Activated naive CD4-positive, alpha-beta T cell (primary cell): ENCODE results near the gene REV3L.
"Not testable (repeated sequence)": the region's sequence is repeated elsewhere in the genome, so short reads cannot be mapped to it uniquely, and the experiment has no call there.

Experiments used
- DNase-seq, 4 experiments: peaks; one replicate each; lab custom pipeline; 2025; lab: John Stamatoyannopoulos, UW

Gene REV3L, protein sequence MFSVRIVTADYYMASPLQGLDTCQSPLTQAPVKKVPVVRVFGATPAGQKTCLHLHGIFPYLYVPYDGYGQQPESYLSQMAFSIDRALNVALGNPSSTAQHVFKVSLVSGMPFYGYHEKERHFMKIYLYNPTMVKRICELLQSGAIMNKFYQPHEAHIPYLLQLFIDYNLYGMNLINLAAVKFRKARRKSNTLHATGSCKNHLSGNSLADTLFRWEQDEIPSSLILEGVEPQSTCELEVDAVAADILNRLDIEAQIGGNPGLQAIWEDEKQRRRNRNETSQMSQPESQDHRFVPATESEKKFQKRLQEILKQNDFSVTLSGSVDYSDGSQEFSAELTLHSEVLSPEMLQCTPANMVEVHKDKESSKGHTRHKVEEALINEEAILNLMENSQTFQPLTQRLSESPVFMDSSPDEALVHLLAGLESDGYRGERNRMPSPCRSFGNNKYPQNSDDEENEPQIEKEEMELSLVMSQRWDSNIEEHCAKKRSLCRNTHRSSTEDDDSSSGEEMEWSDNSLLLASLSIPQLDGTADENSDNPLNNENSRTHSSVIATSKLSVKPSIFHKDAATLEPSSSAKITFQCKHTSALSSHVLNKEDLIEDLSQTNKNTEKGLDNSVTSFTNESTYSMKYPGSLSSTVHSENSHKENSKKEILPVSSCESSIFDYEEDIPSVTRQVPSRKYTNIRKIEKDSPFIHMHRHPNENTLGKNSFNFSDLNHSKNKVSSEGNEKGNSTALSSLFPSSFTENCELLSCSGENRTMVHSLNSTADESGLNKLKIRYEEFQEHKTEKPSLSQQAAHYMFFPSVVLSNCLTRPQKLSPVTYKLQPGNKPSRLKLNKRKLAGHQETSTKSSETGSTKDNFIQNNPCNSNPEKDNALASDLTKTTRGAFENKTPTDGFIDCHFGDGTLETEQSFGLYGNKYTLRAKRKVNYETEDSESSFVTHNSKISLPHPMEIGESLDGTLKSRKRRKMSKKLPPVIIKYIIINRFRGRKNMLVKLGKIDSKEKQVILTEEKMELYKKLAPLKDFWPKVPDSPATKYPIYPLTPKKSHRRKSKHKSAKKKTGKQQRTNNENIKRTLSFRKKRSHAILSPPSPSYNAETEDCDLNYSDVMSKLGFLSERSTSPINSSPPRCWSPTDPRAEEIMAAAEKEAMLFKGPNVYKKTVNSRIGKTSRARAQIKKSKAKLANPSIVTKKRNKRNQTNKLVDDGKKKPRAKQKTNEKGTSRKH (N-terminal part only)

DNA sequence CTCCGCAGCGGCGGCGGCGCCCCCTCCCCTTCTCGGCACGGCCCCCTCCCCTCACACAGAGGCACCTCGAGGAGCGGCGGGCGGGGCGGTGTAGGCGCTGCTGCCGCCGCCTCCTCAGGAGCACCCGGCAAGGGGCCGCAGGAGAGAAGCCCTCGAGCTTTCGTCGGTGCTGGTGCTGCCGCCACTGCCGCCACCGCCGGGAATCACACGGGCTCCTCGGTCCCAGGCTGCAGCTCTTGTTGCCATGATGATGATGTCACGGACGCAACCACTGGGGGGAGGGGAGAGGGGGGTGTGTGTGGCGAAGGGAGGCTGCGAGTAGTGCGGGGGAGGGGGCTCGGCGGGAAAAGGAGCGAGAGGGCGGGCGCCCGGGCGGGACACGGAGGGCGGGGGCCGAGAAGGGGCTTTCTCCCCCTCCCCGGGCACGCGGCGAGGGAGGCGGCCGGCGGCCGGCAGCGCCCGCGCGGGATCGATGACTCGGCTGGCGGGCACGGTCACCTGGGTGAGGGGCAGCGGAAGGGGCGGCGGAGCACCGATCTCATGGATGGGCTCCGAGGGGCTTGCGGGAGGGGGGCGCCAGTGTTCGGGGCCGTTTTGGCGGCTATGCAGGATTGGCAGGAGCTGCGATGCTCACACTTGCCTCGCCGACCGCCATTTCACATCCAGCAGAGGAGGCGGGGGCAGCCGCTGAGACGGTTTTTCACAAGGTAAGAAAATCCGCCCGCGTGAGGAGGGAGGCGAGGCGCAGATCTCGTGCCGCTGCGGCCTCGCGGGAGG, at the start of gene REV3L:
Gene REV3L (minus strand): TSS at position 260 of the 777 bp plus-strand sequence. CDS start 330 bp downstream, outside the sequence.
- DNase-seq = peak; percentile 80 to 84 (median 81)

DNA sequence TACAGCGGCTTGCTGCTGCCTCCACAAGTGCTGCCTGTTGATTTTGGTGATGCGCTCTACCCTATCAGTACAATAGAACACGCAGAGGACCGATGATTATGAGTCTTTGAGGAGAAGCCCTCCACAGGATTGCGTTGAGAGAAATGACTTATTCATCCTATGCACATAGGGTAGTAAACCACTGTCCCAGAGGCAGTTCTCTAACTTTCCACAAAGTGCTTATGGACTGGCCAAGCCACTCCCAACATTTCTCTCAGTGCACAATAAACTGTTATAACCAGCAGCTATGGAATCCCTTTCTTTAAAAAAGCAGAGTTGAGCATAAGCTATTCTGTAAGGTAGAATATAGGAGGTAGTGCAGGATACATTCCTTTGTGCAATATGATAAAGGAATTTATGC, 48.2 kb upstream of the REV3L start:
- no peak for DNase-seq

DNA sequence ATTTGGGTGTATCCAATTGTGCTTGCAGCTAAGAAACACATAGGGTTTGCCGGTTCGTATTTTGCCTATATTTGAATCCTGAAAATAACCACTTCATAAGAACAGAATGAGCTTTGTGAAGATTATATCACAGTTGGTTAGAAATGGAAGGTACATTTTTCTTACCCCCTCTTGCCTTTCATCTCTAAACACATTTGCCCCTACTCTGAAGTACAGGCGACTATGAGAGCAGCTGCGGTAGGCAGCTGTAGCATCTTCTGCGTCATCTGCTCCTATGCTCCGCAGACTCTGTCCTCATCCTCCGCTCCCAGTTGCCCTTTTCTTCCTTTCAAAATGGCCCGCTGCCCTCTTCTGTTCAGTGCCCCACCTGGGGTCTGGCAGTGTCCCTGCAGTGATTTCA, 47.6 kb upstream of the REV3L start:
- no peak for DNase-seq

DNA sequence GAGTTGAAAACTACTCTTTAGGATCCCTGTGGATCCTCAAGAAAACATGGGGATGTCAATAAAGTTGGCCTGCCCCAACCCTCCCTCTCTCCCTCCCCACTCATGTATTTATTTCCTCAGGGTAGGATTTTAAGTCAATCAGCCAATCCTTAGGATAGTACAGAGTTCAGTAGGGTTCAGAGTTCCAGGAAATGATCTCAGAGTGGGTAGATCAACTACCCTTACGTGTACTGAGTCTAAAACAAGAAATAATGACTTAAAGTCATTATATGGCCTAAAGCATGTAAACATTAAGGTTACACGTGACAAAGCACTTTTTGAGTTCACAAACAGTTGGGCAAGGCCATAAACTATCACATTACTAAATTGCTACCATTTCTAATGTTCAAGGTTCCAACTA, 47.2 kb upstream of the REV3L start:
- DNase-seq = no peak

DNA sequence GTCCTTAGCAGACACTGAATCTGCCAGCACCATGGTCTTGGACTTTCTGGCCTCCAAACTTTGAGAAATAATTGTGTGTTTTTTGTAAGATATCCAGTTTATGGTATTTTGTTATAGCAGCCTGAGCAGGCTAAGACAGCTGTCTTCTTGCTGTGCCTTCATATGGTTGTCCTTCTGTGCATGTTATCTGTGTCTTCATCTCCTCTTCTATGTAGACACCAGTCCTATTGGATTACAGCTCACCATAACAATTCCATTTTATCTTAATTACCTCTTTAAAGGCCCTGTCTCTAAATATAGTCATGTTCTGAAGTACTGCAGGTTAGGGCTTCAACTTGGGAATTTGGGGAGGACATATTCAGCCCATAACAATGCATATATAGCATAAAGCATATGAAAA, 44.3 kb upstream of the REV3L start:
- no peak for DNase-seq

DNA sequence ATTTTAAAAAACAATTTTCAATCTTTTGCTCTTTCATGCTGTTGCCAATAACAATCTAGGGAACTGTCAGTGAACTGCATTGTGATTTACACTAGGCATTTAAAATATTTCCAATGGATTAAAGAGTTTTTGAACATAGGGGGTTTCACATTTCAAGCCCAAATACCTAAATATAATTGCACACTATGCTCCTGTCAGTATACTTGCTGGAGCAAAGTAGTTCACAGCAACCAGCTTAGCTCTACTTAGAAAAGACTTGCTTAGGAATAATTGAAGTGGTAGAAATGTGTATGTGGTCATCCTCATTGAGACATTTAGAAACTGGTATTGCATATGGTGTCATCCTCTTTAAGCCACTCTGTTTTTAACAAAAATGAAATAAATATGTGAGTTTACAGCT, 41.7 kb upstream of the REV3L start:
- no peak for DNase-seq

DNA sequence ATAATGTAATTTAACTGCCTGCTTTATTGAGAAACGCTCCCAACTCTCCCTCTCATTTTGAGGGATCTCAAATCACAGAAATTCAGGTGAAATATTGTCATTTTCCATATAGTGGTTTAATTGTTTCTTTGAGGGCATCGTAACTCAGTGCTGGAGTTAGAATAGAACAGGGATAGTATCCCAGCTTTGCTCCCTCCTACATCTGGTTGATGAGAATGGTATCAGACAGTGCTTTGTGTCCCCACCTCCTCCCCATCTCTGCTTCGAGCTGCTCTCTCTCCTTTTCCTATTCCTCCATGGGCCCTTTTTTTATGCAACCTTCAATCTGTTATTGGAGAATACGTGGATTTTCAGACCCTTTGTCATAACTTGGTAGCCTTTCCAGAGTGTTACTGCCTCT, 41.2 kb upstream of the REV3L start:
- DNase-seq = no peak

DNA sequence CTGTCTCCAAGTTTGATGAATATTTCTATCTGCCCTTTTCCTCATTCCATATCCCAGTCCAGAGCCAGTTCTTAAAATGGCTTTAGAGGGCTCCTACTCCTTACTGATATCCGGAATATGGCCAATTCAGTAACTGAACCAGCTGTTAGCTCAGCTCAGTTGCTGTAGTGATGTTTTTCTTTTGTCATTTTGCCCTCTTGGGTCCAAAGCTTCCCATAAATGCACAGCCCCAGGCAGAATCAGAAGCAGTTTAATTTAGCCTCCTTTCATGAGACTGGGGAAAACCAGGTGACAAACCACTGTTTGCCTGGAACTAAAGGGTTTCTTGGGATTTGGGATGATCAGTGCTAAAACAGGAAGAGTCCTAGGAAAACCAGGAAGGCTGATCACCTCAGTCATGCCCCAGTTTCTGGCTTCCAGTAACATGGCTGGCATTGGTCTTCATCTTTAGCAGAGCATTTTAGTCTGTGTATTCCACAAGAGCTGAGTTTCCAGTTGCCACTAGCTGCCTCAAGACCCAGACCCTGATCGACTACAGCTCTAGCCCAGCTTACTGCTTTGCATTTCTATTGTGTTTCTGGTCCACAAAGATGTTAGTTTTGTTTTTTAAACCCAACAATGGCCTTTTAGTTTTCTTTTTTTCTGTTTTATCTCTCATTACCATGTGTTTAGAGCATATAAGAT, 40.6 kb upstream of the REV3L start:
- no peak for DNase-seq

DNA sequence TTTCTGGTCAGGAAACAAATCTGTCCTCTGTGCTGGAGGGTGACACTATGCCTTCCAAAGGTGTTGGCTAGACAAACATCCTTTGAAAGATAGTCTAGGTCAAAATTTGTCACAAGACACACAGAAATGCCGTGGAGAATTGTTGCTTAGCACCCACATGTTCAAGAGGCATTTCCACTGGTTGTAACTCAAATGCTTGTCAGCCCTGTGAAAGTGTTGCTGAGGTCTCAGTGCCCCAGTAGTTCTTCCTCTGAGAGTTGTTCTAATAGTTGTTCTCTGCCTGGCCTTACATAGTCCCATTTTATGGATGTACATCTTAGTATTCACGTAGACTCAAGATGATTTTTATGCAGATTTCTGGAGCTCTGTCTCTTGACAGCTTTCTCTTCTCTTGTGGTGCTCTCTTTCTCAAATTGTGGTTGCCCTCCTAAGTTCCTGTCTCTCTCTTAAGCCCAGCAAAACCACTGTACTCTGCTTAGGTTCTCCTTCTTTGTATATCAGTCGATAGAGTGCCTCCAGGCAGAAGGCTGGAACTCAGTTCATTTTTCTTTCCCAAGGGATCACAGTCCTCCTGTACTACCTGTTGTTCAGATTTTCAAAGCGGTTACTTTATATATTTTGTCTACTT, 39.5 kb upstream of the REV3L start:
- DNase-seq = no peak

DNA sequence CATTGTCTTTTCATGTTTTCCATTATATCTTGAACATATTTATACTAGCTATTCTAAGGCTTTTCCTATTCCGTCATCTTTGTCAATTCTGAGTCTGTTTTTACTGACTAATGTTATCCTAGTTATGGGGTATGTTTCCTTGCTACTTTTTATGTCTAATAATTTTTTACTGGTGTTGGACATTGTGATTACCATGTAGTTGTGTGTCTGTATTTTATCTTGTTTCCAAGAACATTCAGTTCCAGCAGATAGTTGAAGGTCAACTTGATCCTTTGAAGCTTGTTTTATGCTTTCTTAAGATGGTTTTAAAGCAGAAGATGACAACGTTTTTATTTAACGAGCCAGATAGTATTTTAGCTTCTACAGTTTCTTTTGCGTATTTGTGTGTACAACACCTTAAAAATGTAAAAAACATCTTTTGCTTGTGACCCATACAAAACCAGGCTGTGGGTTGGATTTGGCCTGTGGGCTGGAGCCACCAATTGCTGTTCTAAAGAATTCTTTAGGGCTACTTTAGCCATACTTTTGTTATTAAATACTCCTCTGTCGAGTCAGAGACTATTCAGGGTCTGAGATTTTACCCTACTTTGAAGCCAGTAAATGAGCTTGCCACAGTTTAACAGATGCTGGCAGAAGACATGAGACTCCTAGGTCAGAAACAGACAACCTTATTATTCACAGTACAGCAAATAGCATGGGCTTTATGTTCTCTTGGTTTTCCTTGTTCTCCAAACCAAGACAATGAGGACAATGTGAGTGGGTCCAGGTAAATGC, 38.7 kb upstream of the REV3L start:
- DNase-seq = no peak

DNA sequence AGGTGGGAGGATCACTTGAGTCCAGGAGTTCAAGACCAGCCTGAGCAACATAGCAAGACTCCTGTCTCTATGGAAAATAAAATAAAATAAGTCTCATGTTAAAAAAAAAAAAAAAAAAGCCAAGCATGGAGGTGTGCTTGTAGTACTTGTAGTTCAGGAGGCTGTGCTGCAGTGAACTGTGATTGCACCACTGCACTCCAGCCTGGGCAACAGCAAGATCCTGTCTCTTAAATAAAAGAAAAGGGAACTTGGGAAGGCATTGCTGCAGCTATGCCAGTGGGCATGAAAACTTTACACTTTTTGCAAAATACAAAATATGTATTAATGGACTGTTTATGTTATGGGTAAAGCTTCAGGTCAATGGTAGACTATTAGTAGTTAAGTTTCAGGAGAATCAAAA, 37.5 kb upstream of the REV3L start:
- no peak for DNase-seq

DNA sequence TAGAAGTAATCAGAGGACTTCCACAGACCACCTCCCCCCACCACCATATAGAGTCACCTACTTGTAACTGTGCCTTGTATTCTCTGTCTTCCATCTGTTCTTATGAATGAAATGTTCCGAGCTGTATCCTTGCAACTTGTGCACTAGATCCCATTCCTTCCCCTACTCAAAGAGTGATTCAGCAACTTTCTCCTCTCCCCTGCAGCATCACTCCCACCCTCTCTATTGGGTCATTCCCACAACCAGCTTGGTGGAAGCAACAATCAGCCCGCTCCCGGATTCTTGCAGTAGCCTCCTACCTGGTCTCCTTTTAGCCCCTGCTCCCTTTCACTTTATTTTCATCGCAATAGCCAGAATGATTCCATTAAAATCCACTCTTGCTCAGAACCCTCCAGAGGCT, 34.9 kb upstream of the REV3L start:
- no peak for DNase-seq

DNA sequence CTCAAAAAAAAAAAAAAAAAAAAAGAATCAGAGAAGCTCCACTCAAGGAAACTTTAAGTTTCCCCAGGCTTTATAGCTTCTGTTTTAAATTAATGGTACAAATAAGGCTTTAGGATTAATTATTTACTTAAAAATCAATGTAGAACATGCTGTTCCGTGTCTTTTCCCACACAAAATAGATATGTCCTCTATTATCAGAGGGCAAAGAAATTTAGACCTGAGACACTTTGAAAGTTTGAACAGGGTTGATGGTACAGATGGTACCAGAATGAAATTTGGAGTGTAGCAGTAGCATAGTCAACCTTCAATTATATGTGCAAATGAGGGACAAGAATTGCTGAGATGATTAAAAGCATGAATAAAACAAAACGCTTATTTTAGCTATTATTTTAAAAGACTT, 32.2 kb upstream of the REV3L start:
- DNase-seq = no peak

DNA sequence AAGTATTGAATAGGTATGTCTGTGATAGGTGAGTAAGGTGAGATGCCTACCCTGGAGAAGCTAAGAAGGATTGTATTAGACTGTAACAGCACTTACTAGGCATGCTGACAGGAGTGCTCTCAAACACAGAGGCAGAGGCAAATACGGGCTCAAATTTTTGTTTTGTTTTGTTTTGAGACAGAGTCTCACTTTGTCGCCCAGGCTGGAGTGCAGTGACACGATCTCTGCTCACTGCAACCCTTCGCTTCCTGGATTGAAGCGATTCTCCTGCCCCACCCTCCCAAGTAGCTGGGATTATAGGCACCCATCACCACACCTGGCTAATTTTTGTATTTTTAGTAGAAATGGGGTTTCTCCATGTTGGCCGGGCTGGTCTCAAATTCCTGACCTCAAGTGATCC, 31.5 kb upstream of the REV3L start:
- not testable (repeated sequence) for DNase-seq

DNA sequence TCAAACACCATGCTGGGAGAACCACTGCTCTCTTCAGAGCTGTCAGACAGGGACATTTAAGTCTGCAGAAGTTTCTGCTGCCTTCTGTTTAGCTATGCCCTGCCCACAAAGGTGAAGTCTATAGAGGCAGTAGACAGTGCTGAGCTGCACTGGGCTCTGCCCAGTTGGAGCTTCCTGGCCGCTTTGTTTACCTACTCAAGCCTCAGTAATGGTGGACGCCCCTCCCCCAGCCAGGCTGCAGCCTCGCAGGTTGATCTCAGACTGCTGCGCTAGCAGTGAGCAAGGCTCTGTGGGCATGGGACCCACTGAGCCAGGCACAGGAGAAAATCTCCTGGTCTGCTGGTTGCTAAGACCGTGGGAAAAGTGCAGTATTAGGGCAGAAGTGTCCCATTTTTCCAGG, 24.2 kb upstream of the REV3L start:
- DNase-seq = not testable (repeated sequence)

DNA sequence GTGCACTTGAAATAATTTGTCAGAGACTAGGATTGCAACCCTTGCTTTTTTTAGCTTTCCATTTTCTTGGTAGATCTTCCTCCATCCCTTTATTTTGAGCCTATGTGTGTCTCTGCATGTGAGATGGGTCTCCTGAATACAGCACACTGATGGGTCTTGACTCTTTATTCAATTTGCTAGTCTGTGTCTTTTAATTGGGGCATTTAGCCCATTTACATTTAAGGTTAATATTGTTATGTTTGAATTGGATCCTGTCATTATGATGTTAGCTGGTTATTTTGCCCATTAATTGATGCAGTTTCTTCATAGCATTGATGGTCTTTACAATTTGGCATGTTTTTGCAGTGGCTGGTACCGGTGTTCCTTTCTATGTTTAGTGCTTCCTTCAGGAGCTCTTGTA, 22.5 kb upstream of the REV3L start:
- not testable (repeated sequence) for DNase-seq

DNA sequence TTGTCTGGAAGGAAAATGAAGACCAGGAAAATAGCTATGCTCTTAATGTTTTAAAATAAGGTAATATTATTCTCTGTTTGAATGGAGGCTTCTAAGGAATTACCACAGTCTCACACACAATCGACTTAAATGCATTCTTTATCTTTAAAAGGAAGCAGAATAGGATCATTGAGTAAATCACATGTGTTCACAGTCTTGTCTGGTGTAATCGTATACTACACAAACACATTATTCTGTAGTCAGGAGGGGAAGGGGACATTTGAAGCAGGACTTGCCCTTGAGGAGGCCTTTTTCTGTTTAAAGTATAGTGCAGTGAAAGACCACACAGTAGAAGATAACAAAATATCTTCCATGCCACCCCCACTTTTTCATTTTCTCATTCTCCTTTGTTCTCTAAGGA, 20.6 kb upstream of the REV3L start:
- DNase-seq = no peak

DNA sequence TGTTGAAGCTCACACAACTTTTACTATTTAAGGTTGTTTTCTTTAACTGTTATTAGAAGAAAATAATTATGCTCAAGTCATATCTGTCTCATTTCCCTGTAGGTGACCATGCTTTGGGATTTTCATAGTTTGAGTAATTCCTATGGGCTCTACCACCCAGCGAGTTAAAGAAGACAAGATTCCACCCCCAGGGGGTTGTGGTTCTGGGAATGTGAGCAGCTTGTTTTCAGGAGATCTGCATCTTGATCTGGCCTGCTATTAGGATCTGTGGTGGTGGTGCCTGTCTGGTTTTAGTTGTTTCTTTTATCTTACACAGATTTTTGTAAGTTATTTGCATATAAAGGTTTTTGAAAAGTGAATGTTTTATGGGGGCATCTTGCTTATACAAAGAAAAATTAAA, 20.2 kb upstream of the REV3L start:
- DNase-seq = no peak

DNA sequence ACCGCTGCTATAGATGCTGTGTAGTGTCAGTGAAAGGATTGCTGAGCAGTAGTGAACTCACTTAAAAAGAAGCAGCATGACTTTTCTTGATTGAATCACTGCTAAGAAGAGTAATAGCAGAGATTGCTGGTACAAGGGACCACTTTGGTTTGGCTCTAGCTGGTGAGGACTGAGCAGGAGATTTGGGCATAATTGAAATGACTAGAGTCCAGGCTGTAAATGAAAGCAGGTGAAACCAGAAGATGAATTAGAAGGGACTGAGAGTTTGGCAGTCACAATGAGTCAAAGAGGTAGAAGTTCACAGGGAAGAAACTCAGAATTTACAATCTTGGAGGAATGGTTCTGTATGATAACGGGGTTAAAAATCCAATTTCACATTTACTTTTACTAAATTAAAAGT, 19.1 kb upstream of the REV3L start:
- no peak for DNase-seq

DNA sequence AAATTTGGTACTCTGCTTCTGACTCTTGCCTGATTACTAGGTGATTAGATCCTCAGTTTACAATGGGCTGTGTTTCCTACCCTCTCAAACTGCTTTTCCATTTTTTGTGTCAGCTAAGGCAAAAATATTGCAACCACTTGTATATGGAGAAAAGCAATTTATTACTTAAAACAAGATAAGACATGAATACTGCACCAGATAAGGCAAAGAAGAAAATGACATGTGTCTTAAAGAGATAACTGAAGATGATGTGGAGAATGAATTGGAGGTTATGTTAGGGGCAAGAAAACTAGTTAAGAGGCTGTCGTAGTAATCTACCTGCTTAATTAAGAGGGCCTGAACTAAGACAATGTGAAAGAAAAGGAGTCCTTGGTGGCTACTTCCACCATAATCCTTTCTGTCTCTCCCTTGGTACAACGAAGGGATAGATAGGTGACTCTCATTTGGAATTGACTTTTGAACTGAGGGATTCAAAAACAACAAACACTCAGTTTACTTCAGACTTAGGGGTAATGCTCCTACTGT, 16.3 kb upstream of the REV3L start:
- DNase-seq = no peak
